Tibial nerve (tissue), 4 donors: ENCODE results near the gene BACH2. TPM values are rescaled to one million over a fixed set of nuclear protein-coding genes. Genes with fewer than 3 reads are reported as not detected.
"Not testable (repeated sequence)": the region's sequence is repeated elsewhere in the genome, so short reads cannot be mapped to it uniquely, and the experiment has no call there.

Experiments used
- DNase-seq, 2 donors: peaks; one replicate each; pipeline ENCODE4 v3.0.0-alpha.2; 2019; ENCODE audit warnings: low spot score in 2 of 2
- H3K27ac ChIP-seq, 4 donors: fragments of 200-600 bp; sonication (generic) in 3 of 4; one replicate each; pipeline ENCODE4 v1.5.1; 2017 to 2019; ENCODE audit warnings: mild to moderate bottlenecking in 1 of 4
- H3K27me3 ChIP-seq, 2 donors: fragments of 200-600 bp; sonication (generic) in 1 of 2; one replicate each; pipeline versions ENCODE4 v1.5.1 to v1.6.0; 2017 to 2019
- H3K36me3 ChIP-seq, 3 donors: fragments of 200-600 bp; sonication (generic); one replicate each; pipeline ENCODE4 v1.5.1; 2018 to 2019
- H3K4me1 ChIP-seq, 4 donors: fragments of 200-600 bp; sonication (generic) in 3 of 4; one replicate each; pipeline ENCODE4 v1.5.1; 2017 to 2019
- H3K4me3 ChIP-seq, 4 donors: fragments of 200-600 bp; sonication (generic) in 3 of 4; one replicate each; pipeline ENCODE4 v1.5.1; 2017 to 2019; ENCODE audit warnings: mild to moderate bottlenecking in 1 of 4, moderate library complexity in 1 of 4
- H3K9me3 ChIP-seq, 4 donors: fragments of 200-600 bp; sonication (generic) in 3 of 4; one replicate each; pipeline ENCODE4 v1.5.1; 2017 to 2019
- CTCF ChIP-seq, 5 experiments: fragments of 200-600 bp in 3 of 5; fragments of 450-650 bp in 2 of 5; sonication (generic) in 3 of 5; IDR thresholded peaks; one replicate each; pipeline ENCODE4 v1.5.1; 2016 to 2019; ENCODE audit warnings: antibody characterized with exemption in 5 of 5, mild to moderate bottlenecking in 3 of 5, moderate library complexity in 2 of 5
- EP300 ChIP-seq, 2 donors: sonication (generic); formaldehyde crosslinking; IDR thresholded peaks; one replicate each; pipeline ENCODE4 v1.6.1; 2017; ENCODE audit warnings: antibody characterized with exemption in 2 of 2, mild to moderate bottlenecking in 1 of 2
- POLR2A ChIP-seq, 2 donors: fragments of 450-650 bp; IDR thresholded peaks; one replicate each; pipeline ENCODE4 v1.6.1; 2017; ENCODE audit warnings: antibody characterized with exemption in 2 of 2, mild to moderate bottlenecking in 2 of 2, moderate library complexity in 2 of 2
- WGBS, 2 donors: methylation state at CpG; one replicate each; pipeline ENCODE4 v1.1.5; 2018; 5-methylcytosine and 5-hydroxymethylcytosine counted together
- total RNA-seq, 4 donors: library from RNA; depleted of rRNA; stranded (reverse); fragments of >200 nt; gene quantifications; one replicate each; pipeline ENCODE4 v1.1.0, GENCODE V29; 2016

BACH2 gene
- total RNA-seq = 10 to 100 TPM in 2 of 4 donors, 1 to 10 TPM in 2; 4.4 to 11.1 (median 8.4) TPM

- Histone ChIP-seq H3K27me3 (no peaks in the 10 kb centered on the region), H3K4me3 (peak within 1 kb of the TSS; percentile 77 to 99 (median 88)), H3K36me3 (no peaks in the 10 kb centered on the region), H3K9me3 (no peaks in the 10 kb centered on the region), H3K4me1 (peaks cover 0 to 32% (median 5%) of the 10 kb centered on the region in 4 donors), H3K27ac (peak within 1 kb of the TSS; percentile 90 to 99 (median 97))
- peak; percentile 87 to 89 for DNase-seq
- peak in 4 of 5 experiments; percentile 30 to 47 (median 32) for TF ChIP-seq CTCF (IDR thresholded peaks at IDR 0.05)
- TF ChIP-seq EP300 (IDR thresholded peaks at IDR 0.05) = peak in 1 of 2 donors; percentile 92
- peak; percentile 63 to 77 for TF ChIP-seq POLR2A (IDR thresholded peaks at IDR 0.05)
- WGBS, 2 donors = 1% methylated on average over 18 to 45 of the region's 112 CpGs
These were observed at the start of gene BACH2 for GRCh38 chr6:90296341-90297114. TSS of gene BACH2 (minus strand) at chr6:90296843. CDS start at chr6:90008844, 287,999 bp downstream.

GRCh38 chr6:90343576-90343975 lies 46.9 kb upstream of the BACH2 start:
- 65 to 66% methylated on average over 5 of the region's 5 CpGs for WGBS, 2 donors

DNA sequence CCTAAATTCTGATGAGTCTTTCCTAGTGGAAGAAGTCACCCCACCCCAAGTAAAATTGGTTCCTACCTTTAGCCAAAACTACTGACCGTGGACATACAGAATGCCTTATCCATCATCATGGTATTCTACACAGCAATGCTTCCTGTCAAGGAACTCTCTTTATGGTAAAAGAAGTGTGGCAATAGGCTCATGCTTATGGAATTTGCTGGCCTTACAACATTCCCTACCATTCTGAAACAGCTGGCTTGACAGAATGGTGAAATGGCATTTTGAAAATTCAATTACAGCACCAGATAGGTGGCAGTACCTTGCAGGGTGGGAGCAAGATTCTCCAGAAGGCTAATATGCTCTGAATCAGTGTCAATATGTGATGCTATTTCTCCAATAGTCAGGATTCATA lies 41.8 kb upstream of the BACH2 start:
- H3K9me3 ChIP-seq = no peaks in the 10 kb centered on the region
- WGBS, 2 donors = 63 to 80% methylated on average over 1 of the region's 1 CpG
- H3K27me3 ChIP-seq = no peaks in the 10 kb centered on the region
- H3K27ac ChIP-seq = no peak overlapping the region
- no peak overlapping the region for H3K4me3 ChIP-seq
- no peaks in the 10 kb centered on the region for H3K4me1 ChIP-seq
- no peaks in the 10 kb centered on the region for H3K36me3 ChIP-seq
- DNase-seq = no peak
- TF ChIP-seq POLR2A (IDR thresholded peaks at IDR 0.05) (no peak), EP300 (IDR thresholded peaks at IDR 0.05) (no peak), CTCF (IDR thresholded peaks at IDR 0.05) (no peak)

More at GRCh38 chr6:90343576-90343975, 46.9 kb upstream of the BACH2 start:
- no peaks in the 10 kb centered on the region for H3K27me3 ChIP-seq
- TF ChIP-seq CTCF (IDR thresholded peaks at IDR 0.05) = no peak
- TF ChIP-seq EP300 (IDR thresholded peaks at IDR 0.05) = no peak
- TF ChIP-seq POLR2A (IDR thresholded peaks at IDR 0.05) = no peak
- H3K27ac ChIP-seq = no peak overlapping the region
- no peaks in the 10 kb centered on the region for H3K9me3 ChIP-seq
- H3K36me3 ChIP-seq = no peaks in the 10 kb centered on the region
- H3K4me3 ChIP-seq = no peak overlapping the region
- H3K4me1 ChIP-seq = no peaks in the 10 kb centered on the region
- DNase-seq = no peak

DNA sequence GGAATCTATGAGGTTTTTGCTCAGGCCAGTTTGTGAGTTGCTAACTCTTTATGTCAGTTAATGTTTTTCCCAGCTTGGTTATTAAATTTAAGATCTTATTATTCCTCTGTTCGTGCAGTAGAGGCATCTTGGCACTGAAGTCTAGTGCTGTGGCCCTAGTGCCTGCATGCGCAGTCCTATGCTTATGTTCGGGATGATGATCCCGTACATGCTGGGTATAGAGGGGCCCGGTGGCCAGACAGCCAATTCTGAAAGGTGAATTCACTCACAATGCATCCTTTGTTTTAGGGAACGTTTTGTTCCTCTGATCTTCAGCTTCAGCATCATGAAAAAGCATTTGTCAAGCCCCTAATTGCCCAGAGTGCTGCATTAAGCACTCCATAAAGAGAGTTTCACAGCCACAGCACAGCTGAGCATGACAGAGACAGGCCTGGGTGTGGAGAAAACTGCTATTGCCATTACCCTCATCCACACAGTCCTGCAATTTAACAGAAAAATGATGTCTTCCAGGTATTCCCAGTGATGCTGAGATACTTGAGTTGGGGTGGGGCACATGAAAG lies 39.8 kb upstream of the BACH2 start:
- TF ChIP-seq CTCF (IDR thresholded peaks at IDR 0.05) = no peak
- TF ChIP-seq POLR2A (IDR thresholded peaks at IDR 0.05) = no peak
- TF ChIP-seq EP300 (IDR thresholded peaks at IDR 0.05) = no peak
- no peaks in the 10 kb centered on the region for H3K27me3 ChIP-seq

GRCh38 chr6:90333928-90334327 lies 37.3 kb upstream of the BACH2 start:
- Histone ChIP-seq H3K4me1 (no peaks in the 10 kb centered on the region), H3K27ac (no peak overlapping the region), H3K27me3 (no peaks in the 10 kb centered on the region), H3K4me3 (no peak overlapping the region), H3K36me3 (no peaks in the 10 kb centered on the region), H3K9me3 (no peaks in the 10 kb centered on the region)
- no peak for DNase-seq
- TF ChIP-seq EP300 (IDR thresholded peaks at IDR 0.05) (no peak), CTCF (IDR thresholded peaks at IDR 0.05) (no peak), POLR2A (IDR thresholded peaks at IDR 0.05) (no peak)
- 50 to 79% methylated on average over 1 of the region's 1 CpG for WGBS, 2 donors

More for the DNA sequence above, 39.8 kb upstream of the BACH2 start:
- 44 to 55% methylated on average over 6 of the region's 6 CpGs for WGBS, 2 donors
- DNase-seq = no peak
- no peaks in the 10 kb centered on the region for H3K4me1 ChIP-seq
- H3K9me3 ChIP-seq = no peaks in the 10 kb centered on the region
- no peak overlapping the region for H3K4me3 ChIP-seq
- no peak overlapping the region for H3K27ac ChIP-seq
- no peaks in the 10 kb centered on the region for H3K36me3 ChIP-seq

- not testable (repeated sequence) for H3K27me3 ChIP-seq, H3K36me3 ChIP-seq, H3K9me3 ChIP-seq, H3K4me3 ChIP-seq, H3K27ac ChIP-seq, H3K4me1 ChIP-seq, DNase-seq
- 82 to 91% methylated on average over 2 of the region's 2 CpGs for WGBS, 2 donors
These were observed 36.4 kb upstream of the BACH2 start for GRCh38 chr6:90332978-90333543.
